ENCODE measurements around the gene ATF3. TPM values are rescaled to one million over a fixed set of nuclear protein-coding genes. Genes with fewer than 3 reads are reported as not detected.

Gene ATF3
- total RNA-seq, 2 donors from 2014 or later, result 10.7 to 160 TPM

DNA sequence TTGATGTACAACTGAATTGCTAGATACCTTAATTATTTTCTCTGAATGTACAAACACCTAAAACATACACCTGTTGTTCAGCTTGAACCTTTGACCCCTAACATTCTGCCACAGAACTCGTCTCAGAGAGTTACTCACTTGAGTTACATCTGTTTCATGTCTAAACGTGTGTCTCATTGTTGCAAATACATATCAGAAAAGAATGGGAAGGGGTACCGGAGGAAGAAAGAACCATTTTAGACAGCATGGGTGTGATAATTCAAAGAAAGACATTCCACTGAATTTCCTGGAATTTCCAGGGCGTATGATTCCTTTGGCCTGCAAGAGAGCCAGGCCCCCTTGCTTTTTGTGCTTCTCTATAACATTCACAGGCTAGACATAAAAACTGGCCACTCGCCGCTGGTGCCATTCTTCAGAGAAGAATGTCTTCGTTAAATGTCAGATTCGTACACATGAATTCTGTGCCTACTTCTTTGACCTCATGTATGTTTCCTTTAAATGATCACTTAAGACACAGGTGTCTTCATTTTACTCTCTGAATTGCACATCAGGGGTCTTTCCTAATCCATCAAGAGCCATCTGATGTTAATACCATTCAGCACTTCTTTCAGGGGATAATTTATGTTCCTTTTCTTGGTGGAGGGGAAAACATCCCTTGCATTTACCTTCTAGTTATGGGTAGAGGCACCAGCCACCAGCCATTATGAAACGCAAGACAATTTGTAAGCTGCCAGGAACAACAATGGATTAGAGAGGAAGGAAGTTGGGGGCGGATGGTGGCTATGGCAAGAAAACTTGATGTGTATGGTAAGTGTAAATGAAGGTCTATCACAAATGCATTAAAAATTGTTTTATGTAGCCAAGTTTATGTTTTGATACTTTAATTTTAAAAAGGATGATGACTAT is 12.7 kb downstream of the ATF3 start:
- H3K4me1 ChIP-seq (ENCODE audit: control insufficient read depth in 1 of 2, low read depth in 2 of 2), result no peaks in the 10 kb centered on the region
- no peaks in the 10 kb centered on the region for H3K27me3 ChIP-seq (replicated peaks; ENCODE audit: insufficient read depth)
- H3K4me3 ChIP-seq, result no peak overlapping the region
- DNase-seq (ENCODE audit: low spot score), result no peak
- TF ChIP-seq, protein P1, sequence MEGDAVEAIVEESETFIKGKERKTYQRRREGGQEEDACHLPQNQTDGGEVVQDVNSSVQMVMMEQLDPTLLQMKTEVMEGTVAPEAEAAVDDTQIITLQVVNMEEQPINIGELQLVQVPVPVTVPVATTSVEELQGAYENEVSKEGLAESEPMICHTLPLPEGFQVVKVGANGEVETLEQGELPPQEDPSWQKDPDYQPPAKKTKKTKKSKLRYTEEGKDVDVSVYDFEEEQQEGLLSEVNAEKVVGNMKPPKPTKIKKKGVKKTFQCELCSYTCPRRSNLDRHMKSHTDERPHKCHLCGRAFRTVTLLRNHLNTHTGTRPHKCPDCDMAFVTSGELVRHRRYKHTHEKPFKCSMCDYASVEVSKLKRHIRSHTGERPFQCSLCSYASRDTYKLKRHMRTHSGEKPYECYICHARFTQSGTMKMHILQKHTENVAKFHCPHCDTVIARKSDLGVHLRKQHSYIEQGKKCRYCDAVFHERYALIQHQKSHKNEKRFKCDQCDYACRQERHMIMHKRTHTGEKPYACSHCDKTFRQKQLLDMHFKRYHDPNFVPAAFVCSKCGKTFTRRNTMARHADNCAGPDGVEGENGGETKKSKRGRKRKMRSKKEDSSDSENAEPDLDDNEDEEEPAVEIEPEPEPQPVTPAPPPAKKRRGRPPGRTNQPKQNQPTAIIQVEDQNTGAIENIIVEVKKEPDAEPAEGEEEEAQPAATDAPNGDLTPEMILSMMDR (IDR thresholded peaks at IDR 0.05), result no peak
- ATAC-seq (ENCODE audit: insufficient number of reproducible peaks, low FRiP score, low read depth), result no peak
- H3K36me3 ChIP-seq, result peaks cover 32% of the 10 kb centered on the region
- H3K27ac ChIP-seq, result no peak overlapping the region
- no peaks in the 10 kb centered on the region for H3K9me3 ChIP-seq

DNA sequence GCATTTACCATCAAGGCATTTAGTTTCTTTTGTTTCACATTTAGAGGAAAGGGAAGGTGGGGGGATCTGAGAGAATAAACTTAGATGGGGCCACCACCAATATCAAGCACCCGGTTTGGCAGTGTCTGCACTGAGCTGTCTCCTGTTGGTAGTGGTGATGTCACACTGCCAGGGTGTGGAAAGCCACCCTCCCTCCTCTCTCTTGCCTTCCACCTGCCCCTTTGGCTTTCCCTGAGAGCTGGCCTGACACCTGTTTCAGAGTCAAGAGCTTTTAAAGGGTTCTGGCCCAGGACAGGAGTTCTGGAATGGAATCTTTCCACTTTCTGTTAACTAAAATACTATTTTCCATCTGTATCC is 13.4 kb downstream of the ATF3 start:
- Histone ChIP-seq H3K36me3 (peaks cover 29% of the 10 kb centered on the region), H3K27ac (no peak overlapping the region), H3K4me1 (ENCODE audit: control insufficient read depth in 1 of 2, low read depth in 2 of 2) (no peaks in the 10 kb centered on the region), H3K4me3 (no peak overlapping the region), H3K27me3 (replicated peaks; ENCODE audit: insufficient read depth) (no peaks in the 10 kb centered on the region), H3K9me3 (no peaks in the 10 kb centered on the region)
- TF ChIP-seq, protein P1 (IDR thresholded peaks at IDR 0.05), result no peak
- DNase-seq (ENCODE audit: low spot score) (no peak), ATAC-seq (ENCODE audit: insufficient number of reproducible peaks, low FRiP score, low read depth) (no peak)

DNA sequence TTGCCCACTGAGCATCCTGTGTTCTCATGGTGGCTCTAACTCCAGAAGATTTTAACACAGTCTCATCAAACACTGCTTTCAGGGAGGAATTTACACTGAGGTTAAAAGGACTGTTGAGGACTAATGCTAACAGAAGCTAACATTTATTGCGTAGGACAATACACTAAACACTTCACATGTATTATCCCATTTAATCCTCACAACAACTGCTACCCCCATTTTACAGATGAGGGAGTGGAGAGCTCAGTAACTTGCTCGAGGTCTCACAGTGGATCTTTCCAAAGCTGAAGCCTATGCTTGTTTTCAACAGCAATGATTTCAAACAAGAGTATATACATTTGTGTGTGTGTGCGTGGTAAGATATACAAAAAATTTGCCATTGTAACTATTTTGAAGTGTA is 13.9 kb downstream of the ATF3 start:
- no peak overlapping the region for H3K4me3 ChIP-seq
- no peaks in the 10 kb centered on the region for H3K4me1 ChIP-seq (ENCODE audit: control insufficient read depth in 1 of 2, low read depth in 2 of 2)
- ATAC-seq (ENCODE audit: insufficient number of reproducible peaks, low FRiP score, low read depth) (no peak), DNase-seq (ENCODE audit: low spot score) (no peak)
- H3K27ac ChIP-seq, result no peak overlapping the region
- H3K9me3 ChIP-seq, result no peaks in the 10 kb centered on the region
- TF ChIP-seq, protein P1 (IDR thresholded peaks at IDR 0.05), result no peak
- H3K27me3 ChIP-seq (replicated peaks; ENCODE audit: insufficient read depth), result no peaks in the 10 kb centered on the region
- H3K36me3 ChIP-seq, result peaks cover 24% of the 10 kb centered on the region

DNA sequence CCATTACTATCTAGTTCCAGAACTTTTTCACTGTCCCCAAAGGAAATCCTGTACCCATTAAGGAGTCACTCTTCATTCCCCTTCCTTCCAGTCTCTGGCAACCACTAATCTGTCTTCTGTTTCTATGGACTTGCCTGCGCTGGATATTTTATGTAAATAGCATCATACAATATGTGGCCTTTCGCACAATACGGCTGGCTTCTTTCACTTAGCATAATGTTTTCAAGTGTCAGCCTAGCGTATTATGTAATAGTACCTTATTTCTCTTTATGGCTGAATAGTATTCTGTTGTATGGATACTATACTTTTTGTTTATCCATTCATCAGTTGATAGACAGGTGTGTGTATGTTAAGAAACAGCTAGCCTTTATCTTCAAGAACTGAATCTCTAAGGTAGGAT is 14.3 kb downstream of the ATF3 start:
- Histone ChIP-seq H3K9me3 (no peaks in the 10 kb centered on the region), H3K4me1 (ENCODE audit: control insufficient read depth in 1 of 2, low read depth in 2 of 2) (no peaks in the 10 kb centered on the region), H3K36me3 (peaks cover 23% of the 10 kb centered on the region), H3K27me3 (replicated peaks; ENCODE audit: insufficient read depth) (no peaks in the 10 kb centered on the region), H3K27ac (no peak overlapping the region), H3K4me3 (no peak overlapping the region)
- ATAC-seq (ENCODE audit: insufficient number of reproducible peaks, low FRiP score, low read depth) (no peak), DNase-seq (ENCODE audit: low spot score) (no peak)
- TF ChIP-seq, protein P1 (IDR thresholded peaks at IDR 0.05), result no peak

DNA sequence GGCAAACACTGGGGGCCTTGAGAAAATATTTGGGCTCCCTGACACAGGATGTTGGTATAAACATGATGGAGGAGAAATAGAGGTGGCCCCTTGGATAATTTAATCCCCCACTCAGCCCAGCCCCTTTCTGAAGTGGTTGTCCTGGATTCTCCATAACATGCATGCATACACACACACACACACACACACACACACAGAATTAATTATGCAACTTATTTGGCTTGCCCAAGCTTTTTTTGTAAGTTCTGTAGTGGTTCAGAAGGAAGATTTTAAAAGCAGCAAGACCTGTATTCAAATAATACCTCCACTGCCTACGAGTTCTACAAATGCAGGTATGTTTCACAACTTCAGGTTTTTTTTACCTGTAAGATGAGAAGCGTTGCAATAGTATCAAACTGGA is 15.0 kb downstream of the ATF3 start:
- H3K4me1 ChIP-seq (ENCODE audit: control insufficient read depth in 1 of 2, low read depth in 2 of 2), result no peaks in the 10 kb centered on the region
- H3K36me3 ChIP-seq, result peaks cover 16% of the 10 kb centered on the region
- H3K4me3 ChIP-seq, result no peak overlapping the region
- no peaks in the 10 kb centered on the region for H3K27me3 ChIP-seq (replicated peaks; ENCODE audit: insufficient read depth)
- H3K9me3 ChIP-seq, result no peaks in the 10 kb centered on the region
- no peak for ATAC-seq (ENCODE audit: insufficient number of reproducible peaks, low FRiP score, low read depth)
- H3K27ac ChIP-seq, result no peak overlapping the region
- TF ChIP-seq, protein P1 (IDR thresholded peaks at IDR 0.05), result no peak
- no peak for DNase-seq (ENCODE audit: low spot score)

Data from thoracic aorta (tissue), 2 donors.